SK-N-MC (cell line): ENCODE results near the gene STK33.

Source experiments
- EZH2 ChIP-seq: fragments of 200-600 bp; sonication (generic); IDR thresholded peaks from one replicate; pipeline ENCODE4 v1.6.1; 2017; ENCODE audit warnings: antibody characterized with exemption
- FOXP2 ChIP-seq: optimal IDR thresholded peaks from 2 replicates; pipeline ENCODE3; 2011; ENCODE audit warnings: mild to moderate bottlenecking, moderate library complexity; ENCODE audit not compliant: insufficient read depth; ENCODE audit errors: extremely low read length, control extremely low read depth
- POLR2AphosphoS5 ChIP-seq: IDR thresholded peaks from 2 replicates; pipeline ENCODE4 v1.6.1; 2012; ENCODE audit warnings: mild to moderate bottlenecking, low read depth, low read length, borderline replicate concordance

DNA sequence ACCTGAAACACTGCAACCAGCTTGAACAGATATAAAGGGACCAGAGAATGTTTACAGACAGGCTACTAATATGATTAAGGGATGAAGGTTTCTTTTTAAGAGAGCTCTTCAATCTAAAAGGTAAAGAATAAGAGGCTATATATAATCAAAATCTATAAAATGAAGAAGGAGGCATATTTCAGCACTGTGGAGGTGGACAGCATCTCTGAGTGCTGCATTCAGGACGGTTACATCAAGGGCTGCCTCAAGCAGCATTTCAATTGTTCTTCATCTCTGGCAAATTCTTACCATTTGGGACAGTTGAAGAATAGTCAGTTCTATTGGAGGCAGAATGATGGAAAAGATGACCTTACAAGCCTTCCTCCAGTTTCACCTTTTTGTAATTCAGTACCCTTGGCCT, 190.7 kb downstream of the STK33 start:
- TF ChIP-seq POLR2AphosphoS5 (no peak), EZH2 (no peak), FOXP2 (no peak)
